ENCODE measurements around the gene IQGAP1. TPM values are rescaled to one million over a fixed set of nuclear protein-coding genes. Genes with fewer than 3 reads are reported as not detected.

The IQGAP1 gene
- total RNA-seq, 1 donor from 2014 or later: 210 TPM

DNA sequence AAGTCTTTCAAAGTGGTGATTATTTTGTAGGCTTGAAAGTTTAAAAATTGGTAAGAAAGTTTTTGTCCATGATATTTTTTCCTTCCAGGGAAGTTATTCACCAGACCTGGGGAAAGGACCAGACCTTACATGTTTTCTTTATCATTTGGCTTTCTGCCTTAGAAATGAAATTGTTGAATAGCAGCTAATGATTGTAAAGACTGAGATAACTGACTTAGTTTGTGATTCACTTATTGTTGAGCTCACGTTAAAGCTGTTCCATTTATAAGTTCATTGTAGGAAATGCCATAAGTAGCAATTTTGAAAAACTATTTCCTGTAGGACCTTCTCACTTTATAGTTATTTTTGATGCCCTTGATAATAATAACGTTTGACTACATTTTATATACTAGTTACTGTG lies 51.9 kb downstream of the IQGAP1 start:
- no peak for DNase-seq (ENCODE audit: low spot score)

DNA sequence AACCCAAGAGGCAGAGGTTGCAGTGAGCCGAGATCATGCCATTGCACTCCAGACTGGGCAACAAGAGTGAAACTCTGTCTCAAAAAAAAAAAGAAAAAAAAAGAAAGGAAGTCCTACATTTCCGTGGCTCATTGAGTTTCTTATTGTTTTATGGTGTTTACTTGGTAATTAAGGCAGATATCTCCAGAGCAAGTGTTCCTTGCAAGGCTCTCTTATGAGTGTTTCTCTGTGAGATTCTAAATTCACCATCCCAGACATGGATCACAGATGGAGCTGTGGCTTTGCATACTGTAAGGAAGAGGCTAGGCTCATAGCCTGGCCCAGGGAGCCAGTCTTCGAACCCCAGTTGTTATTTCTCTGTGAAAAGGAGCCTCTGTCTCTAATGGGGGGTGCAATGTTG lies 53.0 kb downstream of the IQGAP1 start:
- DNase-seq (ENCODE audit: low spot score): no peak

- no peak for DNase-seq (ENCODE audit: low spot score)
Measured at GRCh38 chr15:90442423-90442822, 54.4 kb downstream of the IQGAP1 start.

GRCh38 chr15:90449206-90449735 lies 61.2 kb downstream of the IQGAP1 start:
- DNase-seq (ENCODE audit: low spot score): no peak

GRCh38 chr15:90451053-90451850 lies 63.2 kb downstream of the IQGAP1 start:
- no peak for DNase-seq (ENCODE audit: low spot score)

DNA sequence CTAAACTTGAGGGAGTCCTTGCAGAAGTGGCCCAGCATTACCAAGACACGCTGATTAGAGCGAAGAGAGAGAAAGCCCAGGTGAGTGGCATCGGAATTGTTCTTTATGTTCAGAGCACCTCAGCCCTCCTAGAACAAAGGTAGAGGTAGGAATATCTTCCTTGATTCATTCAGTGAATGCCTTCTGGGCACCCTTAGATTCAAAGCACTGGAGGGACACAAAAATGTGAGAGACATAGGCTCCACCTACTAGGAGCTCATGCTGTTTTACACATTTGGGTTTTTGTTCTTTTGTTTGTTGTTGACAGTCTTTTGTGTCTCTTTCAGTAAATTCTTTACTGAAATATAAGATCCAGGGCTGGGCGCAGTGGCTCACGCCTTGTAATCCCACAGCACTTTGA lies 68.2 kb downstream of the IQGAP1 start:
- no peak for DNase-seq (ENCODE audit: low spot score)

GRCh38 chr15:90458061-90458460 lies 70.0 kb downstream of the IQGAP1 start:
- DNase-seq (ENCODE audit: low spot score): no peak

DNA sequence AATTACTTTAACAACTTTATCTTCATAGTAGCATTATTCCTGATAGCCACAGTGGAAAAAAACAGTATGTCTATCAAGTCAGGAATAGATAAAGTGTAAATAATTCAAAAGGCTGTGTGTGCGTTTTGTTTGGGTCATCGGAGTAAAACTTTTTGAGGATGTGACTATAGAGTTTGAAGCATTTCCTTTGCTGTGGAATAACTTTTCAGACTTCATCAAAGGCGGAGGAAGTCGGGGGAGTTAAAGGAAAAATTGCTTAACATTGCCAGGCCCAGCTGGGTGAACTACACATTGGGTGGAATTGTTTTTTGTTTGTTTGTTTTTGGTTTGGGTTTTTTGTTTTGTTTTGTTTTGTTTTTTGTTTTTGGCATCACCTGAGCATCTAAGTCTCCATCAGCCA lies 71.3 kb downstream of the IQGAP1 start:
- no peak for DNase-seq (ENCODE audit: low spot score)

- DNase-seq (ENCODE audit: low spot score): no peak
Measured at GRCh38 chr15:90460142-90460824, 72.2 kb downstream of the IQGAP1 start.

- no peak for DNase-seq (ENCODE audit: low spot score)
Measured at GRCh38 chr15:90463381-90463780, 75.3 kb downstream of the IQGAP1 start.

GRCh38 chr15:90465140-90465929 lies 77.3 kb downstream of the IQGAP1 start:
- no peak for DNase-seq (ENCODE audit: low spot score)

GRCh38 chr15:90465930-90466567 lies 78.0 kb downstream of the IQGAP1 start:
- DNase-seq (ENCODE audit: low spot score): no peak

GRCh38 chr15:90469723-90470122 lies 81.7 kb downstream of the IQGAP1 start:
- no peak for DNase-seq (ENCODE audit: low spot score)

- no peak for DNase-seq (ENCODE audit: low spot score)
Measured at GRCh38 chr15:90470453-90470852, 82.4 kb downstream of the IQGAP1 start.

GRCh38 chr15:90471126-90471525 lies 83.1 kb downstream of the IQGAP1 start:
- no peak for DNase-seq (ENCODE audit: low spot score)

DNA sequence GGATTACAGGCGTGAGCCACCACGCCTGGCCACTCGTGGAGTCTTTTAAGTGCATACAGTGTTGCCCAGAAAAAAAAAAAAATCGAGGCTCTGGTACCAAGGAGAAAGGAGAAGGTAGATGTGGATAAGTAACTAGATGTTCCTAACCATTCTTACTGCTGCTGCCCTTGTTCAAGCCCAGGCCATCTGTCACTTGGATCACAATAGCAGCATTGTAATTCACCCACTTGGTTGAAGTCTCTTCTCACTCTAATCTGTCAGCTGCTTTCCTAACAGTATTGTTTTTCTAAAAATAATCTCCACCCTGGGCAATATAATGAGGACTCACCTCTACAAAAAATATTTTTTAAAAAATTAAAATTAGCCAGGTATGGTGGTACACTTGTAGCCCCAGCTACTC lies 83.7 kb downstream of the IQGAP1 start:
- no peak for DNase-seq (ENCODE audit: low spot score)

DNA sequence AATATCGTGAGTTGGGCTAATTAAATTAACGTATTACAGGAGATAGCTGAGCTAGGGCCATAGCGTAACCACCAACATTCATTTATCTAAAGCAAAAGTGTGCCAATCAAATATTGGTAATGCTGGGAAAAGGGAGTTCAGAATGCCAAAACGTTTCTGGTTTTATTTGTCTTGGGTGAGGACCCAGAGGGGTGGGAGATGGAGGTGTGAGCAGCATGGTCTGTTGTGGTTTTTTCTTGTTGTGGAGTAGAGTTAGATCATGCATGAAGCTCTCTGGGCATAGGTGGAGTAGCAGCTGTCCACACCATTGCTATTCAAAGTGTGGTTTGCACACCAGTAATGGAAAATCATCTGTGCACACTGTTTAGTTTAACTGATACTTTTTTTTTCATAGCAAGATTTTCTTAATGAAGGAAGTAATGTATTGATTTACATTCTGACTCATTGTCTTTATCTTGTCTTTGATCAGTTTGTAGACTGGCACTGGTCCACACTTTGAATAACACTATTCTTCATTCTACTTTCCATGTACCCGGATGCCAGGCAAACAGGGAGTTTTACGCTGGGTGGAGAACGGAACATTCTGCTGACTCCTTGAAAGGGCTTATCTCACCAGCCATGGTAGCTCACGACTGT lies 90.9 kb downstream of the IQGAP1 start:
- DNase-seq (ENCODE audit: low spot score): no peak

DNA sequence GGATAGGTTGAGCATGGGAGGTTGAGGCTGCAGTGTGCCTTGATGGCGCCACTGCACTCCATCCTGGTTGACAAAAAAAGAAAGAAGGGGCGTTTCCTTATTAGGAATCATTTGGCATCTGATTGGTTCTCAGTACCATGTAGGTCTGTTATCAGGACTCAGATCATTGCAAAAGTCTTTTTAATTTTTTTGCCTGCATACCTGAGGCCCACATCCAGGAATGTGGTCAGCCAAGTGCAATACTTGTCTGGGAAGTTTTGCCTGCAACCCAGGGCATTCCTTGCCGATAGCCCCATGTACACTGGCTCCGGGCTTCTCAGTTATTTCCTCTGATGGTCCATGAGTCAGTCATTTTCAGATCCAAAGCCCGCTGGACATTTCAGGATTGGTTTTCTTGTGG lies 91.6 kb downstream of the IQGAP1 start:
- DNase-seq (ENCODE audit: low spot score): no peak

DNA sequence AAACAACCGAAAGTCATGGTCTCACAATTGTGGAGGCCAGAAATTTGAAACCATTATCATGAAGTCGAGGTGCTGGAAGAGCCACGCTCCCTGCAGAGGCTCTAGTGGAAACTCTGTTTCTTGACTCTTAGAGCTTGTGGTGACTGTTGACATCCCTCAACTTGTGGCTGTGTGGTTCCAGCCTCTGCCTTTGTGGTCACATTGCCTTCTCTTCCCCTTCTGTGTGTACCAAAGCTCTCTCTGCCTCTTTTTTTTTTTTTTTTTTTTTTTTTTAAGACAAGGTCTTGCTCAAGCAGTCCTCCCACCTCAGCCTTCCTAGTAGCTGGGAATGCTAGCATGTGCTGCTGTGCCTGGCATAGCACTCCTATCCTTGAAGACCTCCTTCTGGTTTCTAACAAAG lies 93.0 kb downstream of the IQGAP1 start:
- no peak for DNase-seq (ENCODE audit: low spot score)

- no peak for DNase-seq (ENCODE audit: low spot score)
Measured at GRCh38 chr15:90482124-90483011, 94.3 kb downstream of the IQGAP1 start.
